IMR-90 (cell line): ENCODE data around the gene BICD1. TPM values are rescaled to one million over a fixed set of nuclear protein-coding genes. Genes with fewer than 3 reads are reported as not detected.

Experiments used
- ATAC-seq: fragments of 200-7000 bp; cut with Tn5 transposase; 2 replicates; pipeline ENCODE4 v1.9.1; 2020; ENCODE audit warnings: low read depth, mild to moderate bottlenecking, moderate library complexity
- BruUV-seq: library from RNA; stranded (reverse); fragments of 400-500 nt; replicated peaks from 2 replicates; lab custom pipeline; 2021; lab: Mats Ljungman, UMichigan
- CTCF ChIA-PET: fragments of 300-600 bp; formaldehyde crosslinking; extraction: SDS; loops from one replicate; lab custom pipeline; 2021; ENCODE audit warnings: antibody characterized with exemption; lab: Yijun Ruan, JAX
- POLR2A ChIA-PET: fragments of 300-600 bp; sonication (Branson Sonifier 250); formaldehyde crosslinking; loops from one replicate; lab custom pipeline; 2022; ENCODE audit warnings: antibody characterized with exemption; ENCODE audit not compliant: unreplicated experiment; lab: Charles Lee
- DNase-seq: peaks from one replicate; pipeline ENCODE4 v3.0.0; 2013
- H2AFZ ChIP-seq: replicated peaks from 2 replicates; pipeline ENCODE3; 2013; ENCODE audit warnings: low read length, mild to moderate bottlenecking; ENCODE audit not compliant: poor library complexity
- H2AK5ac ChIP-seq: 2 replicates; pipeline ENCODE4 v1.6.1; 2013; ENCODE audit warnings: low read depth, low read length, inconsistent platforms
- H2AK9ac ChIP-seq: replicated peaks from 2 replicates; pipeline ENCODE3; 2013; ENCODE audit warnings: mild to moderate bottlenecking, low read depth, low read length, moderate library complexity; ENCODE audit not compliant: poor library complexity
- H2BK120ac ChIP-seq: 2 replicates; pipeline ENCODE4 v1.6.1; 2013; ENCODE audit warnings: low read depth, low read length, inconsistent platforms
- H2BK15ac ChIP-seq: 3 replicates; pipeline ENCODE4 v1.6.1; 2013; ENCODE audit warnings: low read depth, low read length, inconsistent platforms
- H2BK20ac ChIP-seq: 2 replicates; pipeline ENCODE4 v1.6.1; 2013; ENCODE audit warnings: low read depth, mild to moderate bottlenecking, inconsistent platforms, low read length, moderate library complexity
- H2BK5ac ChIP-seq: 2 replicates; pipeline ENCODE4 v1.6.1; 2013; ENCODE audit warnings: mild to moderate bottlenecking, low read depth, low read length, inconsistent platforms; ENCODE audit not compliant: poor library complexity, severe bottlenecking
- H3K14ac ChIP-seq: replicated peaks from 2 replicates; pipeline ENCODE4 v1.6.1; 2013; ENCODE audit warnings: low read depth, low read length, inconsistent platforms
- H3K18ac ChIP-seq: 2 replicates; pipeline ENCODE4 v1.6.1; 2013; ENCODE audit warnings: low read depth, low read length, control low read depth
- H3K23ac ChIP-seq: 2 replicates; pipeline ENCODE4 v1.6.1; 2013; ENCODE audit warnings: low read depth, low read length, inconsistent platforms
- H3K27ac ChIP-seq: 2 replicates; pipeline ENCODE4 v1.5.1; 2013; ENCODE audit warnings: mild to moderate bottlenecking, control low read depth, low read length; ENCODE audit not compliant: insufficient read depth
- H3K27me3 ChIP-seq: 2 replicates; pipeline ENCODE4 v1.6.1; 2013; ENCODE audit warnings: low read length; ENCODE audit not compliant: control insufficient read depth, insufficient read depth
- H3K36me3 ChIP-seq: 2 replicates; pipeline ENCODE4 v1.6.1; 2013; ENCODE audit warnings: low read length, mixed read lengths; ENCODE audit not compliant: control insufficient read depth, insufficient read depth
- H3K4ac ChIP-seq: 2 replicates; pipeline ENCODE4 v1.6.1; 2013; ENCODE audit warnings: low read depth, low read length, inconsistent platforms
- H3K4me1 ChIP-seq: 2 replicates; pipeline ENCODE4 v1.6.1; 2013; ENCODE audit warnings: low read length, mixed read lengths; ENCODE audit not compliant: control insufficient read depth, insufficient read depth
- H3K4me2 ChIP-seq: 2 replicates; pipeline ENCODE4 v1.6.1; 2013; ENCODE audit warnings: low read depth, mild to moderate bottlenecking, control low read depth, low read length, moderate library complexity
- H3K4me3 ChIP-seq: 2 replicates; pipeline ENCODE4 v1.5.1; 2013; ENCODE audit warnings: low read depth, mild to moderate bottlenecking, control low read depth, low read length, moderate library complexity; ENCODE audit not compliant: insufficient read depth
- H3K56ac ChIP-seq: 2 replicates; pipeline ENCODE4 v1.6.1; 2013; ENCODE audit warnings: low read length, inconsistent platforms; ENCODE audit not compliant: insufficient read depth; ENCODE audit errors: extremely low read depth
- H3K79me1 ChIP-seq, 2 experiments: 2 replicates each; pipeline ENCODE4 v1.6.1; 2013; ENCODE audit warnings: low read length in 2 of 2, inconsistent platforms in 1 of 2, low read depth in 1 of 2
- H3K9ac ChIP-seq: 2 replicates; pipeline ENCODE4 v1.6.1; 2013; ENCODE audit warnings: low read depth, low read length, control low read depth
- H3K9me1 ChIP-seq: 2 replicates; pipeline ENCODE4 v1.6.1; 2013; ENCODE audit warnings: low read length, inconsistent platforms; ENCODE audit not compliant: insufficient read depth
- H3K9me3 ChIP-seq: 2 replicates; pipeline ENCODE4 v1.6.1; 2013; ENCODE audit warnings: low read length; ENCODE audit not compliant: control insufficient read depth, insufficient read depth
- H4K20me1 ChIP-seq: 2 replicates; pipeline ENCODE4 v1.6.1; 2013; ENCODE audit warnings: low read length, inconsistent platforms; ENCODE audit not compliant: insufficient read depth
- H4K5ac ChIP-seq: 2 replicates; pipeline ENCODE4 v1.6.1; 2013; ENCODE audit warnings: mild to moderate bottlenecking, low read depth, low read length, control low read depth
- H4K8ac ChIP-seq, 2 experiments: 2 replicates each; pipeline ENCODE4 v1.6.1; 2013; ENCODE audit warnings: low read depth in 2 of 2, low read length in 2 of 2, control low read depth in 1 of 2, inconsistent platforms in 1 of 2
- H4K91ac ChIP-seq: 2 replicates; pipeline ENCODE4 v1.6.1; 2013; ENCODE audit warnings: low read depth, low read length, inconsistent platforms; ENCODE audit not compliant: insufficient read depth
- BHLHE40 ChIP-seq: fragments of 150-350 bp; IDR thresholded peaks from 2 replicates; pipeline ENCODE4 v1.6.1; 2016; ENCODE audit warnings: mild to moderate bottlenecking, low read depth, low read length
- MAFK ChIP-seq: IDR thresholded peaks from 2 replicates; pipeline ENCODE4 v1.6.1; 2012; ENCODE audit warnings: low read depth, low read length, improper control_type of control experiment
- NFE2L2 ChIP-seq: fragments of 150-350 bp; IDR thresholded peaks from 2 replicates; pipeline ENCODE4 v1.6.1; 2016; ENCODE audit warnings: low read depth, mild to moderate bottlenecking, low read length
- RCOR1 ChIP-seq: IDR thresholded peaks from 2 replicates; pipeline ENCODE4 v1.6.1; 2012; ENCODE audit warnings: mild to moderate bottlenecking, low read length, improper control_type of control experiment; ENCODE audit not compliant: insufficient replicate concordance
- SMC3 ChIP-seq: fragments of 150-350 bp; IDR thresholded peaks from 2 replicates; pipeline ENCODE4 v1.6.1; 2016; ENCODE audit warnings: low read depth, mild to moderate bottlenecking, antibody characterized with exemption, low read length, moderate library complexity
- USF2 ChIP-seq: fragments of 150-350 bp; IDR thresholded peaks from 2 replicates; pipeline ENCODE4 v1.6.1; 2017; ENCODE audit warnings: mild to moderate bottlenecking, antibody characterized with exemption, low read length, low read depth
- WGBS, 2 experiments: methylation state at CpG; one replicate each; pipeline versions ENCODE4 v1.1.5 to v1.1.7; 2013; ENCODE audit warnings: missing lambda C conversion rate in 2 of 2; ENCODE audit not compliant: insufficient read length in 1 of 2; ENCODE audit errors: extremely low coverage in 2 of 2; 5-methylcytosine and 5-hydroxymethylcytosine counted together
- dilution Hi-C: fragments of 300-500 bp; cut with HindIII; formaldehyde crosslinking; loops from one replicate; pipeline ENCODE4 v1.14.3; 2018; ENCODE audit warnings: low sequenced_read_pairs; ENCODE audit not compliant: unreplicated experiment
- in situ Hi-C: fragments of 300-500 bp; cut with MboI; formaldehyde crosslinking; loops from 3 replicates; pipeline ENCODE4 v1.14.3; 2019; ENCODE audit warnings: low sequenced_read_pairs, inconsistent platforms, mixed read lengths
- intact Hi-C: fragments of 100-400 bp; cut with micrococcal nuclease; formaldehyde crosslinking; loops from 2 replicates; pipeline ENCODE4 v1.10.0; 2022
- polyA plus RNA-seq, 3 experiments: library from polyadenylated mRNA; depleted of rRNA; stranded (reverse); fragments of >200 nt; gene quantifications; 2 replicates each; pipeline ENCODE4 v1.2.3, GENCODE V29; 2012; ENCODE audit warnings: low replicate concordance in 1 of 3
- total RNA-seq: library from RNA; depleted of rRNA; stranded (reverse); fragments of >200 nt; gene quantifications from 2 replicates; pipeline ENCODE4 v1.2.3, GENCODE V29; 2012

The BICD1 gene
- total and polyA plus RNA-seq, 2 of the 4 experiments (the other 2 are of a cell fraction) = 17.2 to 21.8 TPM

- BruUV-seq = no TSS peak
- Histone ChIP-seq H3K4me1 (no peaks in the 10 kb centered on the region), H3K9ac (no peak overlapping the region), H3K23ac (peak overlapping the region; percentile 29; the same call in 1 of the 2 replicates), H4K8ac (no peak overlapping the region; a peak in 1 of 4 replicates), H3K4me3 (no peak overlapping the region), H3K9me3 (no peaks in the 10 kb centered on the region), H3K4me2 (no peak overlapping the region), H4K5ac (no peak overlapping the region), H2AK9ac (no peak overlapping the region), H2BK120ac (no peak overlapping the region), H3K4ac (no peak overlapping the region), H2BK20ac (no peak overlapping the region), H2BK5ac (no peak overlapping the region), H2AFZ (no peak overlapping the region), H2AK5ac (no peak overlapping the region), H4K20me1 (no peaks in the 10 kb centered on the region), H3K9me1 (peaks cover 12% of the 10 kb centered on the region), H3K56ac (no peak overlapping the region), H2BK15ac (no peak overlapping the region), H3K79me1 (no peaks in the 10 kb centered on the region), H4K91ac (no peak overlapping the region), H3K36me3 (peaks cover 8% of the 10 kb centered on the region), H3K18ac (no peak overlapping the region), H3K14ac (no peak overlapping the region), H3K27ac (no peak overlapping the region), H3K27me3 (no peaks in the 10 kb centered on the region)
- CTCF ChIA-PET = no interaction called here
- intact Hi-C loops (no loop called here), dilution Hi-C loops (no loop called here), in situ Hi-C loops (no loop called here)
- ATAC-seq = no peak
- no peak for DNase-seq
- POLR2A ChIA-PET = no interaction called here
- no CpG with 5 or more reads among the region's 1 CpG for WGBS, 2 experiments
- TF ChIP-seq NFE2L2 (peak; percentile 79), MAFK (no peak), USF2 (no peak), RCOR1 (no peak), BHLHE40 (no peak), SMC3 (no peak)
Measured at GRCh38 chr12:32343496-32343895, 236.8 kb downstream of the BICD1 start.
